Endometrial microvascular endothelial cells (primary cell): ENCODE measurements around the gene EFNB2. TPM values are rescaled to one million over a fixed set of nuclear protein-coding genes. Genes with fewer than 3 reads are reported as not detected.

Source experiments
- in situ Hi-C: cut with HindIII; loops from 2 replicates; pipeline ENCODE4 v1.10.0; 2017; ENCODE audit warnings: low sequenced_read_pairs, low pct_unique_long_range_greater_than_20kb; ENCODE audit errors: inconsistent ontology term
- total RNA-seq: library from RNA; depleted of rRNA; stranded (reverse); fragments of >200 nt; gene quantifications from one replicate; pipeline ENCODE4 v1.2.3, GENCODE V29; 2015; ENCODE audit errors: inconsistent ontology term

Gene EFNB2
- total RNA-seq, 1 donor from 2014 or later: 29.5 TPM

DNA sequence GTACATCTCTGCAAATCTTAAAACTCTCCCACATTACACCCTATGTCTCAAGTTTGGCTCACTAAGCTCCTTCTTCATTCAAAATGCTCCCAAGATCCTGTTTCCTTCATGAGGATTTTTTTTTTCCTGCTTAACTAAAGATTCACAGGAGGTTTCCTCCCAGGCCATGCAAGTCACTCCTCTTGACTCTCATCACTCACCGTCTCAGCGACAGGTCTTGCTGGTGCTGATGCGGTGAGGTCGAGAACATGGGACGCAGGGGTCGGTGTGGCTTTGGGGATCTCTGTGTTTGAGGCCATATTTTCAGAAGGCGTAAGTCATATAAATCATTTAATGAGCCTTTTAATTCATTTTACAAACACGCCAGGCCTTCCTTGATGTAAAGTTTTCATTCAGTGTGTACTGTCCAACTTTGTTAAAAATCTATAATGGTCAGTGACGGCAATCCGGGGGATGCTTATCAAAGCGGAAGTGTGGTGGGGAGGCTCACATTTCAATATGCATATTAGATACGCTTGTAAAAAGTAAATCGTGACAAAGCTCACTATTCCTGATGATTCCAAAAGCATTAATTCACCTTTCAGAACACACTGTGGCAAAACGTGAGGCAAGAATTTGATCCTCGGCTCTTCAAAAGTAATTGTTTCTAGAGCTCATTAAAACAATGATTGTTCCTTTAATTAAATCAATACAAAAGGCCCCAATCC, 20.4 kb downstream of the EFNB2 start:
- in situ Hi-C loops: loop anchor here (25.0 kb wide), 3 partner anchors 153 to 1078 kb away; no protein-coding TSS in a partner anchor

DNA sequence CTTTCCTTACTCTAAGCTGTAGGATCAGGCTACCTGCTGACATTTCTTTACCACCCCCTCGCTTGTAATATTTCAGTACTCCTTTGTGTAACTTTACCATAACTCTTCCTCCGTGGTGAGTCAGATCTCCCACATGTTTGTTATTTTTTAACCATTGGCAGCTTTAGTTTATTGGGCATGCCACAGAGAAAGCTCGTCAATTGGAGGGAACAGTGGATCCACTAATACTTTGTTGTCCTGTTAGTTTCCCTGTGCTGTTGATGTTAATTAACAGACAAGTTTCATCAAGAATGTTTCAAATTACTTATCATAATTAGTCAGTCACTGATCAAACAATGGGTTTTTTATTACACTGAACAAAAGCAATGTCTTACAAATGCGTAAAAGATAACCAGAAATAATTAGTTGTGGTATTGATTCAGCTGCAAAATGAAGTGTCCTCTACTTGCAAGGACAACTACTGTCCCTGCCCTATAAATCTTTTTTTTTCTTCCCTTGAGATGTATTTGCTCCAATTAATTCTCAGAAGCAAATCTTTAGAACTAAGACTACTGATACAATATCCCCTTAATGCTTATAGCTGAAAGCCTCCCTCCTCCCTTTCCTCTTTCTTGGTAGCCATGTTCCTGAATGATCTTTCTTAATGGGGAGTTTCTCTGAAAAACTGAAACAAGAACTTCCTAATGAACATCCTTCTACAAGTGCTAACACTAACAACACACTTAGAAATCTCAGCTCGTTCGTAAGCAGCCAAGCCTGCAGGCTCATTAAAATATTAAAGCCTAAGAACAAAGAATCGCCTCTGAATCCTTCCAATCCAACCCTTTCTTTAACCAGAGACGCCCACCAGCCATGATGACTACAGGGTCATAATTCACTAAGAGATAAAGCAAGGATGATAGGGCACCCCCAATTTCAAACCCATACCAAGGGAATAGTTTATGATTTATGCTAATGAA, 22.2 kb downstream of the EFNB2 start:
- in situ Hi-C loops: loop anchor here (25.0 kb wide), 3 partner anchors 151 to 1076 kb away; no protein-coding TSS in a partner anchor

DNA sequence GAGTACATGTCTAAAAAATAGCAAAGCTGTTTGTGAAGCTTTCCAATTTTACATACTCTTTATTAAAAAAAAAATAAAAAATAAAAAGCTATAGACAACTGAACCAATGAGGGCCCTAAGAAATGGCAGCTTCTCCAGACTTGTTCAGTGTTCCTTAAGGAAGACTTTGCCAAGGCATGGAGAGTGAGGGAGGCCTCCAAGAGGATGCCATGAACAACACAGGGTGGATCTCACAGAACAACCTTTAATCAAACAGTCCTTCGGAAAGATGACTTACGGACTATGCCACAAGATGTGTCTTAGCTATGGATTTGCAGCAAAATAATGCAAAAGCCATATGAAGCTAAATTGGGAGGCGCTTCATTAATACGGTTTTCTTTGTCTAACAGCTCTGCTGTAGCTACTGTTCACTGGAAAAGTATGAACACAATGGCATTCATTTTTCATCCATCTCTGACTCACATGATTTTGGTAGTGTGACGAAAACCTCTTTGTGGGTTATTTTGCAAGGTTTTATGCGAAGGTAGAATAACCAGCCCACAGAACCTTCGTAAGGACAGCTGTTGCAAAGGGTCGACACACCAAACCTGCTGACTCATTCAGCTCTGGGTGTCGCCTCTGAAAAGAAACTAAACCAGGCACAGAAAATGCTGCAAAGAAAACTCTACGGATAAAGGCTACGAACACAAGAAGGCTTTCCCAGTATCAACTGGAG, 27.7 kb downstream of the EFNB2 start:
- in situ Hi-C loops: loop anchor here (25.0 kb wide), 3 partner anchors 145 to 1070 kb away; no protein-coding TSS in a partner anchor

DNA sequence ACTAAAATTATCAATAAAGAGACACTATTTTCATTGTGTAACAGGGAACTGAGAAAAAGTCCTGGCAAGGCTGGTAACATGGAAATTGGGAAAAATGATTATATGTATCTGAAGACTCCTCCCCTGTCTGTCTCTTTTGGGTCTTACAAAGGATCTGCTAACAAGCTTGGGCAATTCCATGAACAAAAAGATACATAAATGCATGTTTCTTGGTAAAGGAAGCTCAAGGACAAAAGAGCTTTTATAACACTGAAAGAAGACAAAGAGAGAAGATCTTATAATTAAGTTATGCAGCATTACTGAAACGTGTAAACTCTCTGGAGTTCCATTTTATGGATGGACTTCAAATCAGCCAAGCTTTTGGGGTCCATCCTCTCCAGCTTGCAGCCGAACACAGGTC, 29.2 kb downstream of the EFNB2 start:
- in situ Hi-C loops: loop anchor here (25.0 kb wide), 3 partner anchors 144 to 1069 kb away; no protein-coding TSS in a partner anchor

DNA sequence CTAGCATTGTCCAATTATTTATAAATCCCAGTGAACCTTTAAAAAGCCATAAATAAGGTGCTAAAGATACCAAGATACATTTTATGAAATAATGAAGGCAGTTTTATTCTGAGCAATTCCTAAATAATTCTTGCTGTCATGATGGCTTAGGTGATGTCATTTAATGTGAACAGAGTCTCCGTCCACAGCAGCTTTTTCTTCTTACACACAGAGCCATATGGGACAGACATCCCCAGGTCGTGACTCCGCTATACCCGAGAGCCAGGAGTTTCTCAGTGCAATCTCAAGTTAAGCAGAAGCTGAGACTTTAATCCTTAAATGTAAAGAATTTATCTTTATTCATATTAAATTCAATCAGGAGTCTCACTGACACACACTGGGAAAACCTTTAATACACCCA, 29.7 kb downstream of the EFNB2 start:
- in situ Hi-C loops: loop anchor here (25.0 kb wide), 3 partner anchors 143 to 1068 kb away; no protein-coding TSS in a partner anchor

DNA sequence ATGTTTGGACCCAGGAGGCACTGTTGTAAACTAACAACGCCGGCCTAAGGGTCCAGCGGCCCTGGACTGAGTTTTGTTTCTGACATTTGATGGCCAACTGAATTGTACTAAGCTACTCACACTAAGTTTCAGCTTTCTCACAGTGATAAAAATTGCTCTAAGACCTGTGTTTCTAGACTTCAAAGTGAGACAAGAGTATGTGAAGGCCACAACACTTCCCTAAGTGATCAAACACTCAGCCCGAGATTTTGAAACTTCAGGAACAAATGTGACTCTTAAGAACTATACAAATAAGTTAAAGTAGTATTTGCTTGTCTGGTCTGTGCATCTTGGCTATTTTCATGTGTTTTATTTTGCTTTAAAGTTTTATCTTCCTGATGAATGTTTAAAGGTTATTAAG, 30.2 kb downstream of the EFNB2 start:
- in situ Hi-C loops: loop anchor here (25.0 kb wide), 3 partner anchors 143 to 1068 kb away; no protein-coding TSS in a partner anchor

DNA sequence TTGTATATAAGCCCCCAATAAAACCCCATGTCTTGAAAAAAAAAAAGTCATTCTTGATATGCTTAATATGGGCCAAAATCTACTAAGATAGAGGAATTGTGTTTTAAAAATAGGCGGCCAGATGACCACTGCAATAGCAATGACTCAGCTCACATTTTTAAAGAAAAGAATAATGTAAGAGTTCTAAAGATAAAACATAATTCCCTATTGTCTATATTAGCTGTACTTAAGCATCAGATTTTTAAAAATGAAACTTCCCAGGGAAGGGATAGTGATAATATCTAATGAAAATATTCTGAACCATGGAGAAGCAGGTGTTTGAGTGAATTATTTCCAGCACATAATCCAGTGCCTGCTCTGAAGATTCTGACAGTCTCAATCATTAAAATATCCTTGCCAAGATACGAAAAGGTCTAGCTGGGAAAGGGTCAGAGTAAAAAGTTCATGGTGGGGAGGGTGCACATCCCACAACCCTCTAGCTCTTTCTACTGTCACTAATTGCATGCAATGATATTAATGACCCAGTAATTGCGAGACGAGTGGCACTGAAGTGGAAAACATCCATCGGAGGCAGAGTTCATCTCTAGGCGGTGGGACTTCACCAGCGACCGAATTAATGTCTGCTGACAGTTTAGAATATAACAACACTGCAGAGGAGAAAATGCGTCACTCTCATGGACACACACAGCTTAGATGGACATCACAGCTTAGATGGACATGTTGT, 31.6 kb downstream of the EFNB2 start:
- in situ Hi-C loops: loop anchor here (25.0 kb wide), 3 partner anchors 142 to 1067 kb away; no protein-coding TSS in a partner anchor

DNA sequence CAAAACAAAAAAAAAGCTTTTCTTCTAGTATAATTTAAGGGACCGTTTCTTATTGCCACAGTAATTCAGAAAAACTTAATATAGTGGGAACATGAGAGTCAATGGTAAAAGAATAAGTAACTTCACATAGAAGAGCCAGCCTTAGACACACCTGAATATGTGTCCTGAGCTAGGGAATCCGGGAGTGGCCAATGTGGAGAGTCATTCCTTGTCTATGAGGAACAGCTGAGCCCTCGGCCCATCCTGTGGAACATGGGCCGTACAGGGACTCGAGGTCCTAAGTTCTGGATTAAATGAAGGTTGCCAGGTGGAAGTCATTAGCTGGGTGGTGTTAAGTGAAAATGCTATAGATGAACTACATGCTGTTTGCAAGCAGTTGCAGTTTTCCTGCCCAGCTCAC, 32.2 kb downstream of the EFNB2 start:
- in situ Hi-C loops: loop anchor here (25.0 kb wide), 3 partner anchors 141 to 1066 kb away; no protein-coding TSS in a partner anchor

DNA sequence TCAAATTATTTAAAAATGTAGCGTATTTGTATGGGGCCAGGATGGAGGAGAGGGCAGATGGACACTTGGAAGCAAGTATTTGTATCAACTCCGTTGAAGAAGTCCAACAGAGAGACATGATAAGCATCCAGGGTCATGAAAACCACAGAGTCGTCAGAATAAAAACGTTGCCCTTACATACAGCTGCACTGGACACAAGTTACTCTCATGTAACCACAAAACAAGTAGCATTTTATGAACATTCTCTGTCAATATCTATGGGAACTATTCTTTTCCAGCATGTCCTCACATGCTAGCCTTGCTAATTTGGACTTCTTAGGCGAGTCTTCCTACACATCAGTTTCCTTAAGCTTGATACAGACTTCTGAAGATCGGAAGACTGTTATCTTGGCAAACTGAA, 35.0 kb downstream of the EFNB2 start:
- in situ Hi-C loops: loop anchor here (25.0 kb wide), 3 partner anchors 138 to 1063 kb away; no protein-coding TSS in a partner anchor

DNA sequence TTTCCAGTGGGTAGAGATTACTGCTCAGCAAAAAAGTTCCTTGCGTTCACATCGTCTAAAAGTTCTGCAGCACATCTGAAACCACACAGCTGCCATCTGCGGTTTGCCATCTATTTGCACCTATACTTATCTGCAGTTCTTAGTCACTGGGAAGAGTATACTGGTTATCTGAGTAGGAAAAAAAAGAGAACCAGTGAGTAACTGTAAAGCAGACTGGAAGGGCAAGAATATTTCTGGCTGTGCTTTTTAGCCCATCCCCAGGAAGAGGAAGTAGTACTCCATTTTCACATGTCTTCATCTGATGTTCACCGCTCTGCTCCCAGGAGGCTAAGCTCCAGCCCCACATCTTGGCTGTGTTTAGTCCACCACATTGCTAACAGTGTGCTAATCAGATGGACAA, 35.6 kb downstream of the EFNB2 start:
- in situ Hi-C loops: loop anchor here (25.0 kb wide), 3 partner anchors 138 to 1063 kb away; no protein-coding TSS in a partner anchor

DNA sequence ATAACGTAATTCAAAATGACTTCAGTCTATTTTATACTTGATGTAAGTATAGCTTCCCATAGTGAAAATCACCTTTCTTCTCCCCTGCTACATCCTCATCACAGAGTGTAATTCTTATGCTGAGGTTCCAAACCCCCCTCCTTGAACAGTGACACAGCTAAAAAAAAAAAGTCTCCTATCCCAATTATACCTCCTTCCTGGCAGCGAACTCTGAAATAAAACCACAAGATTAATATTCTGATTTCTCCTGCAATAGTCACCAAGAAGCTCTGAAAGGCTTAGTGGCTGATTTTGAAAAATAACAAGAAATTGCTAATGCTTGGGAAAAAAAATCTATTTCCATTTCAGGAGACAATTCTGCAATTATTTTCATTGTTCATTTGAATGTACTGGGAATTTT, 36.3 kb downstream of the EFNB2 start:
- in situ Hi-C loops: no loop called here

DNA sequence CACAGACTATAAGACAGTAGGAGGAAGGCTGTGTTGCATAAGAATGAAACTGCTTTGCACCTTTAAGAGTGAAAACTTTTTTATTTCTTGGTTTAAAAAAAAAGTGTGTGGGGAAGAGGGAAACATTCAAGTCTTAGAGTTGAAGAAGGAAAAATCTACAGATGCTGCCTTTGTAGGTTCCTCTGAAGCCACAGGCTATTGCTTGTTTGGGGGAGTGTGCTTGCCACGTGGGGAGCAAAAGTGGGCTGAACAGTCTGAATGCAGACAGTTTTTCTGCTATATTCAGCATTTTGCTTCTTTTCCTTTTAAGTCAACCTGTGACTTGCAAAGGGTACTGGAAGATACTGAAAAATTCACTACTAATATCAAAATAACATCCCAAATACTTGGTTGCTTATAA, 36.9 kb downstream of the EFNB2 start:
- in situ Hi-C loops: no loop called here

DNA sequence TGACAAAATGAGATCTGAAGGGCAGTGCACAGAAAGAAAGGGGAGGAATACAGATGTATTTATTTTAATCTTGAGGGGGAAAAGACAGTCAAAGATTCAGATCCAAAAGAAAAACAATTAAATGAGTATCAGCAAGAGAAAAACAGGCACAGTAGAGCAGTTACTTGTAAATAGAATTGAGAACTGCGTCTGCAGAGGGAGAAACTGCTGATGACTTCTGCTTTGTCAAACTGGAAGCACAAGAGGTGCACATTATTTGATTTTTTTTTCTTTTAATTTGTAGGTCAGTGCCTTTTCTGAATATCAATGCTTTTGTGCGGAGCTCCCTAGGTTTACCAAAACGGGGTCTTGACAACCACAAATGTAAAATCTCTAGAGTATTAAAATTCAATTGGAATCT, 37.3 kb downstream of the EFNB2 start:
- in situ Hi-C loops: no loop called here

DNA sequence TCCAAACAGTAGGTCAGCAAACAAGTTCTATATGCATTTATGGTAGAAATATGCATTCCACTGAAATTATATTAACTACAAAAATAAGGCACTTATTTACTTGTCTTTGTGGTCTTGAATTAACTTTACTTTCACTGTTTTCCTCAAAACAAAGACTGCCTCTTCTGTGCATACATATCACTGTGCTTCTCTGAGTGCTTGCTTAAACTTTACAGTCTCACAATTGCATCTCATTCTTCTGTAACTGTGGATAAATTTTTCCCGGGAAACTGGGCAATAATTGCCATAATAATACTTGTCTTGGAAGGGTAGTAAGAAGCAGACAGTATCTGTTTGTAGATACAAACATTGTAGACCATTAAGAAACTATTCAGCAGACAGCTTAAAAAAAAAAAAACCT, 38.4 kb downstream of the EFNB2 start:
- in situ Hi-C loops: no loop called here

DNA sequence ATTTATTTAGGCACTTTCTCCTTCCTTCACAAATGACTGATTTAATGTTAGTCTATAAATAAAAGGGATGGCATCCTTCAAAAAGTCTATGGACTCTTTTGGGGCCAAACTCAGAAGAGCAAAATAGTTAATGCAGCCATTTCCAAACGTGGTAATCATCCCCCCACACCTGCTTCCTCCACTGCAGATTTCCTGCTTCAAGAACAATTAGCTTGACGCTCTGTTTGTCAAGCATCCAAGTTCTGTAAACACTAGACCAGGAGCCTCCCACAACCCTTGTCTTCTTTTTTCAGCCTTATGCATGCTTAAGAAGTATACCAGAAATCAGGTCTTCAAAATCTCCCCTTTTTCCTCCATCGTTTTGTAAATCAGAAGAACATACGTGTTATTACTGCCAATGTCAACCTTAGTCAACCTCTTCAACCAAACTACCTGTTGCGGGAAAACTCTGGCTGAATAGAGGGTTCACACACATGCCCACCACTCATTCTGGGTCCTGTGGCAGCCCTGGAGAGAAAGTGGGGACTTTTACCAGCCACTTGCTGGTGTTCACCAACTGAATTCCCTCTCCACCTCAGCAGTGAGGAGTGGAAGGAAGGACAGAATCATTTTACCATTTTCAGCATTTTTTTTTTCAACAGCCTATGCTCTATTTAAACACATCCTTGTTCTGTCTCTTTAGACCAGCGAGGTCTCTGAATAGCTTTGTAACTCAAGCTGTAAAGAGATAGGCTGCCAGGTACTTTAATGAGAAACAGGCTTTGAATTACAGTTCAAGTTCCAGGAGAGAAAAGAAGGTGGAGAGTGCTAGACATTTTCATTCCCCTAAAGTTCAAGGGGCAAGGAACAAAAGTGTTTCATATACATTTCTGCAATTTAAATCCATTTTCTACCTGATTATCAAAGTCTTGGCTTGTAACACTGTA, 39.1 kb downstream of the EFNB2 start:
- in situ Hi-C loops: no loop called here

DNA sequence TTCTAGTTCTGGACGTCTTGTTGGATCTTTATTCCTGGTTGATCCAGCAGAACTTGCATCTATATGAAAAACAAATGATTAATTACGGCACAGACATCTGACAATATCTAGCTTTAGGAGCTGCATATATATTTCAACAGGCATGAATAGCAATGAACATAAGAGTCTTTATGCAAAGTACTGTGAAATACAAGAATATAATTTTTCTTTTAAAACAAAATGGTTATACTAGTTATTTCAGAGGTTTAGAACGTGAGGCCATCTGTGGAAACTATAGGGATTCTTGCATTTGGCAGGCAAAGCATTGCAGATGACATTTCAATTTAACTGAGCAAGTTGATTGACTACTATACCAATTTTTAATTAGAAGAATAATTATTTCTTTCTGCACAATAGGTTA, 40.5 kb downstream of the EFNB2 start:
- in situ Hi-C loops: no loop called here

DNA sequence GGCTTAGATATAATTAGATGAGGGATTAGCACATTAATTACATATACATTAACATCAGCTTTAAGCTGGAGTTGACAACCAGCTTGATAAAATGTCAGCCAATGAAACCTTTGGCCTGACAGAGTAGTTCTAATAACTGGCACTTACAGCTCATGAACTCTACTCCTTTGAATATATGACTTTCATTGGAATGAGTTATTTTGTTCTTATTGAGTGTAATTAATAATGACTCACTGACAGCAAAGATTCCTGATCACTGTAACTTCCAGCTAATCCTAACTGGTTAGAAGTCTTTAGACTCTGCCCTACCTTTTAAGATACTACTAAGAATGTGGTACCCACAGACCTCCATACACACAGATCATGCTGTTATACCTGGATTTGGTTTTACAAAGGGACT, 41.0 kb downstream of the EFNB2 start:
- in situ Hi-C loops: no loop called here
